ENCODE results near the gene STKLD1.

DNA sequence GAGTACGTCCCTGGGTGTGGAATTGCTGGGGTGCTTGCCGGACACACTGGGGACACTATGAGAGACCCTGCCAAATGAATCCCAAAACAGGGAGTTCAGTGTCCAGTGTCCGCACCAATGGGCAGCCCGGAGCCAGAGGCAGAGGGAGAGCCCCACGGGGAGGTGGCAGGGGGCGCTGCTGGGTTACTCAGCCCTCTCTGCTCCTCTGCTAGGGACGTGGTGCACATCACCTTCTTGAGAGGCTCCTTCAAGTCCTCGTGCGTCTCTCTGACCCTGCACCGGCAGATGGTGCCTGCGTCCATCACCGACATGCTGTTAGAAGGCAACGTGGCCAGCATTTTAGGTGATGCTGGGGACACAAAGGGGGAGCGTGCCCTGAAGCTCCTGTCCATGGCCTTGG, 20.8 kb downstream of the STKLD1 start:
- TF ChIP-seq GATA2 (IDR thresholded peaks at IDR 0.05; ENCODE audit: low read depth, low read length), result no peak
- TF ChIP-seq GATA3 (IDR thresholded peaks at IDR 0.05; ENCODE audit: low read depth, low read length), result no peak

Measured in SH-SY5Y (cell line).